Endothelial cell of umbilical vein (primary cell): ENCODE results near the gene CLCN2. TPM values are rescaled to one million over a fixed set of nuclear protein-coding genes. Genes with fewer than 3 reads are reported as not detected.
A peak's percentile ranks its signal among the peaks of the same experiment; 100 is the strongest.

Experiments used
- BruUV-seq: library from RNA; stranded (reverse); fragments of 400-500 nt; replicated peaks from 2 replicates; lab custom pipeline; 2021; lab: Mats Ljungman, UMichigan
- CTCF ChIA-PET: fragments of 300-600, 350-600 bp; sonication (Branson Sonifier 250); formaldehyde crosslinking; loops from one replicate; lab custom pipeline; 2021; ENCODE audit warnings: antibody characterized with exemption, inconsistent platforms; lab: Charles Lee
- POLR2A ChIA-PET: fragments of 300-600, 350-600 bp; sonication (Branson Sonifier 250); formaldehyde crosslinking; loops from one replicate; lab custom pipeline; 2021; ENCODE audit warnings: antibody characterized with exemption, inconsistent platforms; lab: Charles Lee
- DNase-seq: peaks from one replicate; pipeline ENCODE4 v3.0.0-alpha.2; 2011; ENCODE audit warnings: low read depth, low spot score
- FAIRE-seq: peaks from 2 replicates; lab custom pipeline; 2011; peaks lifted over from hg19 to GRCh38; lab: Jason Lieb, UNC
- H2AFZ ChIP-seq: 2 replicates; pipeline ENCODE4 v1.6.0; 2012; ENCODE audit warnings: low read depth, low read length, control low read depth, inconsistent platforms
- H3K27ac ChIP-seq: 2 replicates; pipeline ENCODE4 v1.5.1; 2011; ENCODE audit warnings: low read depth, mild to moderate bottlenecking, control low read depth, low read length, moderate library complexity; ENCODE audit not compliant: insufficient read depth
- H3K27me3 ChIP-seq, 2 experiments: 2 replicates each; pipeline versions ENCODE4 v1.6.0 to v1.6.1; 2011; ENCODE audit warnings: low read length in 2 of 2, mixed read lengths in 1 of 2; ENCODE audit not compliant: control insufficient read depth in 2 of 2, insufficient read depth in 2 of 2
- H3K36me3 ChIP-seq, 2 experiments: 2 replicates in 1 of 2; 3 replicates in 1 of 2; pipeline ENCODE4 v1.5.1; 2011; ENCODE audit warnings: low read length in 2 of 2, mild to moderate bottlenecking in 1 of 2, moderate library complexity in 1 of 2; ENCODE audit not compliant: control insufficient read depth in 2 of 2, insufficient read depth in 2 of 2; ENCODE audit errors: extremely low read depth in 1 of 2
- H3K4me1 ChIP-seq: 3 replicates; pipeline ENCODE4 v1.5.1; 2011; ENCODE audit warnings: mild to moderate bottlenecking, low read length; ENCODE audit not compliant: control insufficient read depth, insufficient read depth; ENCODE audit errors: extremely low read depth
- H3K4me2 ChIP-seq: 2 replicates; pipeline ENCODE4 v1.6.1; 2011; ENCODE audit warnings: low read length, control low read depth, mixed read lengths; ENCODE audit not compliant: insufficient read depth
- H3K4me3 ChIP-seq, 3 experiments: fragments of 200-600 bp in 1 of 3; sonication (generic), shearing (Covaris generic) in 1 of 3; replicated peaks in 1 of 3; 2 replicates each; pipeline ENCODE4 v1.5.1; 2011 to 2016; ENCODE audit warnings: control low read depth in 3 of 3, low read length in 3 of 3, mild to moderate bottlenecking in 2 of 3, inconsistent platforms in 1 of 3, low read depth in 1 of 3, moderate library complexity in 1 of 3; ENCODE audit not compliant: insufficient read depth in 1 of 3
- H3K79me2 ChIP-seq: 2 replicates; pipeline ENCODE4 v1.6.0; 2012; ENCODE audit warnings: low read length, inconsistent platforms; ENCODE audit not compliant: control insufficient read depth, insufficient read depth
- H3K9ac ChIP-seq: replicated peaks from 2 replicates; pipeline ENCODE3; 2011; ENCODE audit warnings: low read length, control low read depth; ENCODE audit not compliant: insufficient read depth; ENCODE audit errors: extremely low read depth
- H3K9me1 ChIP-seq: replicated peaks from 3 replicates; pipeline ENCODE4 v1.6.0; 2011; ENCODE audit warnings: mild to moderate bottlenecking, low read length; ENCODE audit not compliant: control insufficient read depth, insufficient read depth; ENCODE audit errors: extremely low read depth
- H3K9me3 ChIP-seq: replicated peaks from 2 replicates; pipeline ENCODE4 v1.5.1; 2012; ENCODE audit warnings: low read length, inconsistent platforms; ENCODE audit not compliant: control insufficient read depth, insufficient read depth
- H4K20me1 ChIP-seq: replicated peaks from 2 replicates; pipeline ENCODE3; 2011; ENCODE audit warnings: mild to moderate bottlenecking, low read length; ENCODE audit not compliant: control insufficient read depth, insufficient read depth; ENCODE audit errors: extremely low read depth
- EZH2 ChIP-seq: IDR thresholded peaks from 2 replicates; pipeline ENCODE4 v1.6.1; 2012; ENCODE audit warnings: borderline replicate concordance, low read depth, mild to moderate bottlenecking, moderate library complexity, low read length, inconsistent platforms; ENCODE audit not compliant: severe bottlenecking
- GATA2 ChIP-seq: IDR thresholded peaks from 2 replicates; pipeline ENCODE4 v1.7.0; 2011; ENCODE audit warnings: low read depth, mild to moderate bottlenecking, moderate library complexity, mixed read lengths, low read length; ENCODE audit not compliant: insufficient read length, insufficient read depth
- MYC ChIP-seq: IDR thresholded peaks from one replicate; pipeline ENCODE4 v1.6.1; 2011; ENCODE audit warnings: mild to moderate bottlenecking, low read depth, low read length
- POLR2A ChIP-seq: IDR thresholded peaks from 2 replicates; pipeline ENCODE4 v1.6.1; 2012; ENCODE audit warnings: low read depth, mild to moderate bottlenecking, control low read depth, low read length
- POLR2AphosphoS5 ChIP-seq: IDR thresholded peaks from 2 replicates; pipeline ENCODE4 v1.6.1; 2012; ENCODE audit warnings: low read depth, mild to moderate bottlenecking, control low read depth, low read length, moderate library complexity; ENCODE audit not compliant: insufficient read depth
- dilution Hi-C: fragments of 300-500 bp; cut with MboI; formaldehyde crosslinking; loops from one replicate; pipeline ENCODE4 v1.15.0; 2019; ENCODE audit warnings: low sequenced_read_pairs; ENCODE audit not compliant: extremely low pct_ligation_motif_present
- intact Hi-C: fragments of 100-400 bp; cut with micrococcal nuclease; formaldehyde crosslinking; loops from one replicate; pipeline ENCODE4 v1.10.0; 2022
- polyA plus RNA-seq, 4 experiments: library from polyadenylated mRNA; depleted of rRNA in 3 of 4; stranded (reverse) in 3 of 4; unstranded in 1 of 4; fragments of >200 nt; gene quantifications; 2 replicates each; pipeline versions ENCODE4 v1.2.1 to v1.2.3, GENCODE V29; 2011 to 2012; ENCODE audit warnings: missing spikeins in 1 of 4
- total RNA-seq: library from RNA; stranded (reverse); gene quantifications from 2 replicates; pipeline ENCODE4 v1.2.3, GENCODE V29; 2021
- TF ChIP-seq, protein P1 (sequence below), 2 donors: IDR thresholded peaks; 1 replicate in 1 of 2; 2 replicates in 1 of 2; pipeline ENCODE4 v1.5.1; 2011; ENCODE audit warnings: low read length in 2 of 2, mild to moderate bottlenecking in 2 of 2, moderate library complexity in 2 of 2, control low read depth in 1 of 2, inconsistent platforms in 1 of 2, low read depth in 1 of 2; ENCODE audit not compliant: insufficient read depth in 1 of 2; ENCODE audit errors: extremely low read depth in 1 of 2
- TF ChIP-seq, protein P2 (sequence below): IDR thresholded peaks from 2 replicates; pipeline ENCODE4 v1.6.1; 2011; ENCODE audit not compliant: insufficient read depth, insufficient read length

The CLCN2 gene
- total and polyA plus RNA-seq, 2 donors (not counting 3 experiments of a cell fraction or from before 2014, with no cell fraction given): 3.5 to 6.5 TPM

DNA sequence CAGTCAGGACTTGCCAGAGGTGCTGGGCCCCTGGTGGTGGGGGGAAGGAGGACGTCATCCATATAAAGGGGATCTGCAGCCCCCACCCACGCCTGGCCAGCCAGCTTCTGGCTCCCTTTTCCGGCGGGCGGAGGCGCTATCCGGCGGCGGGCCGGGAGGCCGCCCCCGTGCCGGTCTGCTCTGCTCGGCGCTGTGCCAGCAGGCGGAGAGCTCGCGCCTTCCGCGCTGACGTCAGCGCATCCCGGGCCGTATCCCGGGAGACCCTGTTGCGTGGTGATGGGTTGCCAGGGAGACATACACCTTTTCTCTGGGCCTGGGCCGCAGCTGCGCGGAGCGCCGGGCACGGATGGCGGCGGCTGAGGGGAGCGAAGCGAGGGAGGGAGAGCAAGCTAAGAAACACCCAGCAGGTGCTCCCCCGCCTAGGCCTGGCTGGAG, 22.9 kb downstream of the CLCN2 start:
- Histone ChIP-seq H3K4me1 (peaks cover 58% of the 10 kb centered on the region), H3K9me3 (no peaks in the 10 kb centered on the region), H3K9ac (peak overlapping the region; percentile 60), H3K27me3 (no peaks in the 10 kb centered on the region), H3K4me3 (peak overlapping the region in 2 of 3 experiments; percentile 4 to 21), H3K27ac (peak overlapping the region; percentile 99), H3K79me2 (peaks cover 39% of the 10 kb centered on the region), H3K36me3 (peaks cover 6 to 26% of the 10 kb centered on the region in 2 experiments), H2AFZ (peak overlapping the region; percentile 24), H4K20me1 (no peaks in the 10 kb centered on the region), H3K4me2 (peak overlapping the region; percentile 73), H3K9me1 (no peaks in the 10 kb centered on the region)
- ChIA-PET CTCF (interaction anchor here (1.0 to 2.2 kb wide), 8 partner anchors 8 to 33 kb away, joined by 3 to 7 read pairs (median 4); partner anchors contain the start of genes CLCN2 and POLR2H), POLR2A (no interaction called here)
- BruUV-seq: no TSS peak
- no peak for TF ChIP-seq GATA2
- TF ChIP-seq MYC: no peak
- TF ChIP-seq, protein P1, sequence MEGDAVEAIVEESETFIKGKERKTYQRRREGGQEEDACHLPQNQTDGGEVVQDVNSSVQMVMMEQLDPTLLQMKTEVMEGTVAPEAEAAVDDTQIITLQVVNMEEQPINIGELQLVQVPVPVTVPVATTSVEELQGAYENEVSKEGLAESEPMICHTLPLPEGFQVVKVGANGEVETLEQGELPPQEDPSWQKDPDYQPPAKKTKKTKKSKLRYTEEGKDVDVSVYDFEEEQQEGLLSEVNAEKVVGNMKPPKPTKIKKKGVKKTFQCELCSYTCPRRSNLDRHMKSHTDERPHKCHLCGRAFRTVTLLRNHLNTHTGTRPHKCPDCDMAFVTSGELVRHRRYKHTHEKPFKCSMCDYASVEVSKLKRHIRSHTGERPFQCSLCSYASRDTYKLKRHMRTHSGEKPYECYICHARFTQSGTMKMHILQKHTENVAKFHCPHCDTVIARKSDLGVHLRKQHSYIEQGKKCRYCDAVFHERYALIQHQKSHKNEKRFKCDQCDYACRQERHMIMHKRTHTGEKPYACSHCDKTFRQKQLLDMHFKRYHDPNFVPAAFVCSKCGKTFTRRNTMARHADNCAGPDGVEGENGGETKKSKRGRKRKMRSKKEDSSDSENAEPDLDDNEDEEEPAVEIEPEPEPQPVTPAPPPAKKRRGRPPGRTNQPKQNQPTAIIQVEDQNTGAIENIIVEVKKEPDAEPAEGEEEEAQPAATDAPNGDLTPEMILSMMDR (IDR thresholded peaks at IDR 0.05; ENCODE audit: extremely low read depth in 1 of 2, insufficient read depth in 1 of 2, low read depth in 1 of 2, low read length in 2 of 2): peak in 1 of 2 donors; percentile 28
- TF ChIP-seq POLR2AphosphoS5: peak; percentile 56
- no peak for TF ChIP-seq EZH2
- TF ChIP-seq POLR2A: peak; percentile 27
- TF ChIP-seq, protein P2, sequence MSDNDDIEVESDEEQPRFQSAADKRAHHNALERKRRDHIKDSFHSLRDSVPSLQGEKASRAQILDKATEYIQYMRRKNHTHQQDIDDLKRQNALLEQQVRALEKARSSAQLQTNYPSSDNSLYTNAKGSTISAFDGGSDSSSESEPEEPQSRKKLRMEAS: peak; percentile 40
- DNase-seq: peak; percentile 84
- intact Hi-C loops: loop anchor here (1.0 to 10.0 kb wide), 2 partner anchors 24 to 1596 kb away; partner anchors contain the start of gene TRA2B
- dilution Hi-C loops: no loop called here
- FAIRE-seq: peak; percentile 87
